Measurements from ENCODE around the gene NPIPB8. TPM values are rescaled to one million over a fixed set of nuclear protein-coding genes. Genes with fewer than 3 reads are reported as not detected.

The NPIPB8 gene
- total and polyA plus RNA-seq, 2 of the 13 experiments (the other 11 are each of a cell fraction or from before 2014, with no cell fraction given): 0.49 to 2.3 TPM

- TF ChIP-seq ZUFSP (CRISPR knock-in tag; IDR thresholded peaks at IDR 0.05; ENCODE audit: borderline replicate concordance): no peak
- no peak for TF ChIP-seq PTBP1 (IDR thresholded peaks at IDR 0.05; ENCODE audit: low read depth, low read length, poor library complexity, severe bottlenecking)
- no peak for TF ChIP-seq ZNF138 (CRISPR knock-in tag; IDR thresholded peaks at IDR 0.05; ENCODE audit: low read depth)
- no peak for TF ChIP-seq ZNF7 (CRISPR knock-in tag; IDR thresholded peaks at IDR 0.05)
- TF ChIP-seq JDP2 (CRISPR knock-in tag; IDR thresholded peaks at IDR 0.05; ENCODE audit: borderline replicate concordance): no peak
- no peak for TF ChIP-seq MAFF (IDR thresholded peaks at IDR 0.05; ENCODE audit: low read depth, low read length)
- 0 out of 2 replicates have a peak, but pooled peaks have one; percentile 61 for TF ChIP-seq ARNT2 (CRISPR knock-in tag; IDR thresholded peaks at IDR 0.05; ENCODE audit: low read depth)
- TF ChIP-seq ZBTB37 (CRISPR knock-in tag; IDR thresholded peaks at IDR 0.05): no peak
- TF ChIP-seq BRCA1 (CRISPR knock-in tag; IDR thresholded peaks at IDR 0.05): no peak
- TF ChIP-seq HNF1B (CRISPR knock-in tag; IDR thresholded peaks at IDR 0.05): no peak
- TF ChIP-seq AGO1 (IDR thresholded peaks at IDR 0.05; ENCODE audit: low read depth, low read length, poor library complexity, severe bottlenecking): no peak
- no peak for TF ChIP-seq YY1 (IDR thresholded peaks at IDR 0.05; ENCODE audit: insufficient read depth, insufficient replicate concordance, low read depth, low read length)
- TF ChIP-seq NFE2L1 (CRISPR knock-in tag; IDR thresholded peaks at IDR 0.05; ENCODE audit: borderline replicate concordance): no peak
- no peak for TF ChIP-seq ZHX2 (IDR thresholded peaks at IDR 0.05; ENCODE audit: low read depth)
- no peak for TF ChIP-seq ZHX2 (CRISPR knock-in tag; IDR thresholded peaks at IDR 0.05; ENCODE audit: borderline replicate concordance)
- peak; percentile 41 for TF ChIP-seq TEAD3 (CRISPR knock-in tag; optimal IDR thresholded peaks at IDR 0.05; ENCODE audit: borderline replicate concordance)
Measured at GRCh38 chr16:28597692-28598261, 40.1 kb upstream of the NPIPB8 start (continued).

Data from HepG2 (cell line).